HPDE6-E6E7 (cell line): ENCODE measurements around the gene OR7A17.

Source experiments
- DNase-seq: peaks from one replicate; pipeline ENCODE4 v3.0.0; 2011; ENCODE audit warnings: missing footprints; ENCODE audit errors: extremely low spot score

OR7A17 gene

GRCh38 chr19:14886032-14886431 is at the start of gene OR7A17:
Gene OR7A17 (minus strand): TSS chr19:14886132. CDS start chr19:14881355, 4,777 bp downstream.
- DNase-seq = no peak

- no peak for DNase-seq
Measured at GRCh38 chr19:14933506-14933905, 47.6 kb upstream of the OR7A17 start.

- DNase-seq = no peak
Measured at GRCh38 chr19:14916848-14917247, 30.9 kb upstream of the OR7A17 start.

GRCh38 chr19:14915116-14915515 is 29.2 kb upstream of the OR7A17 start:
- DNase-seq = no peak

GRCh38 chr19:14906711-14907110 is 20.8 kb upstream of the OR7A17 start:
- no peak for DNase-seq

GRCh38 chr19:14901675-14902260 is 15.8 kb upstream of the OR7A17 start:
- no peak for DNase-seq

GRCh38 chr19:14890643-14891379 is 4.9 kb upstream of the OR7A17 start:
- no peak for DNase-seq

GRCh38 chr19:14889994-14890642 is 4.2 kb upstream of the OR7A17 start:
- DNase-seq = no peak

- peak; percentile 4 for DNase-seq
Measured at GRCh38 chr19:14871619-14872230, 14.2 kb downstream of the OR7A17 start.

- no peak for DNase-seq
Measured at GRCh38 chr19:14868497-14868896, 17.4 kb downstream of the OR7A17 start.

GRCh38 chr19:14848822-14849221 is 37.1 kb downstream of the OR7A17 start, which contains the start of gene OR7A10:
Gene OR7A10 (minus strand): TSS chr19:14848922. CDS start chr19:14841877, 7,045 bp downstream.
- DNase-seq = no peak

- DNase-seq = no peak
Measured at GRCh38 chr19:14843578-14843977, 42.4 kb downstream of the OR7A17 start.

GRCh38 chr19:14843169-14843568 is 42.8 kb downstream of the OR7A17 start:
- no peak for DNase-seq

GRCh38 chr19:14840206-14840605 is 45.7 kb downstream of the OR7A17 start:
- no peak for DNase-seq

- no peak for DNase-seq
Measured at GRCh38 chr19:14837391-14837790, 48.5 kb downstream of the OR7A17 start.

- DNase-seq = no peak
Measured at GRCh38 chr19:14835011-14835410, 50.9 kb downstream of the OR7A17 start, which contains the start of the genes OR7A5 and OR7C1. Gene OR7A5 (minus strand): TSS chr19:14835185. CDS start chr19:14828241, 6,944 bp downstream. Gene OR7C1 (minus strand): TSS chr19:14835185. CDS start chr19:14800136, 35,049 bp downstream.

GRCh38 chr19:14830702-14831101 is 55.2 kb downstream of the OR7A17 start:
- DNase-seq = no peak
